Brain pericyte (primary cell): Measurements from ENCODE around the gene MYH11.

Source experiments
- DNase-seq: peaks from one replicate; pipeline ENCODE4 v3.0.0-alpha.2; 2012; ENCODE audit warnings: low read depth, low spot score

MYH11 gene

DNA sequence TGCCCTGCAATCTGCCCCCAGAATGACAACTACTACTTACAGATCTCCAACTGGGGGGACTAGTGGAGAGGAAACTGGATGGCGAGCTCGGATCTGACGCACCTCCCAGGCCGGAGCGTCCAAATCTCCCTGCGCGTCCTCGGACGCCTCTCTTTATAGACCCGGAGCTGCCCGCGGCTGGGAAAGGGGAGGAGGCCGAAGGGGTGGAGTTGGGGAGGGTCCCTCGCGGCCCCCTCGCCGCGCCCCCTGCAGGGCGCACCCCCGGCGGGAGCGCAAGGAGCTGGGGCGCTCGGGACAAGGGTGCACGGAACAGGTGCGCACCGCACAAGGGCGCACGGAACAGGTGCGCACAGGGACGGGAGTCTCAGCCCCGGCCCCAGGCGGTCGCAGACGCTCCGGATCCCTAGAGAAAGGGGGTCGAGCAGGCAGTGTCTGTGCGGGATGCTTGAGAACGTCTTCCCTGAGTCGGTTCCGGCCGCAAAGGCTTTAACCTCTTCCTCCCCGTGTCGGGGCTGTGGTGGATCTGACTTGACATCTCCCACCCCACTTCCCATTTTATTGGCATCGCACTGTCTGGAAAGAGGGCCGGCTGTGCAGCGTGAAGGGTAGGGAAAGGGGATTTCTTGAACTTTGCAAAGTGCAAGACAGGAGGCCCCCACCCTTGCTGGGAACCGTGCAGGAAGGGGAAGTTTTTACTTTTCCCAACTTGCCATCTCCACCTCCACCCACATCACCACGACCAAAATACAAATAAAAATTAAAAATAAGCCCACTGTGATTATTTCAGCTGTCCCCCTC, at the start of gene MYH11:
Gene MYH11, minus strand, starts transcription at position 128 of the 798 bp plus-strand sequence. CDS start 18,776 bp downstream, outside the sequence.
- no peak for DNase-seq

DNA sequence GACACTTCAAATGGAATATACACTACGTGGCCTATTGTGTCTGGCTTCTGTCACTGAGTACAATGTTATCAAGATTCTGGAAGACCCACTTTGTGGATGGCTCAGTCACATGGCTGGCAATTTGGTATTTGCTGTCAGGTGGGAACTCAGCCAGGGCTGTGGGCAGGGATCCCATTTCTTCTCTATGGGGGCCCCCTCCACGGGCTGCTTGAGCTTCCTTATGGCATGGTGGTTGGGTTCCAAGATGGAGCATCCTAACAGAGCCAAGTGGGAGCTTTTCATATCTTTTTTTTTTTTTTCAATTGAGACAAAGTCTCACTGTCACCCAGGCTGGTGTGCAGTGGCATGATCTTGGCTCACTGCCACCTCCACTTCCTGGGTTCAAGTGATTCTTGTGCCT, 49.6 kb upstream of the MYH11 start:
- DNase-seq = no peak

DNA sequence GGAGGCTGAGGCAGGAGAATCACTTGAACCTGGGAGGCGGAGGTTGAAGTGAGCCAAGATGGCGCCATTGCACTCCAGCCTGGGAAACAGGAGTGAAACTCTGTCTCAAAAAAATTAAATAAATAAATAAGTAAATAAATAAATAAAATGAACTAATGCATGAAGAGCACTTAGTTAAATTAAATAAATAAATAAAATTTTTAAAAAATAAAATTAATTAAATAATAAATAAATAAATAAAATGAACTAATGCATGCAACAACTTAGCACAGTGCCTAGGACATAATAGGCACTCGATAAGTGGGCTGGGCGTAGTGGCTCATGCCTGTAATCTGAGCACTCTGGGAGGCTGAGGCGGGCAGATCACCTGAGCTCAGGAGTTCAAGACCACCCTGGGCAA, 47.1 kb upstream of the MYH11 start:
- DNase-seq = no peak

DNA sequence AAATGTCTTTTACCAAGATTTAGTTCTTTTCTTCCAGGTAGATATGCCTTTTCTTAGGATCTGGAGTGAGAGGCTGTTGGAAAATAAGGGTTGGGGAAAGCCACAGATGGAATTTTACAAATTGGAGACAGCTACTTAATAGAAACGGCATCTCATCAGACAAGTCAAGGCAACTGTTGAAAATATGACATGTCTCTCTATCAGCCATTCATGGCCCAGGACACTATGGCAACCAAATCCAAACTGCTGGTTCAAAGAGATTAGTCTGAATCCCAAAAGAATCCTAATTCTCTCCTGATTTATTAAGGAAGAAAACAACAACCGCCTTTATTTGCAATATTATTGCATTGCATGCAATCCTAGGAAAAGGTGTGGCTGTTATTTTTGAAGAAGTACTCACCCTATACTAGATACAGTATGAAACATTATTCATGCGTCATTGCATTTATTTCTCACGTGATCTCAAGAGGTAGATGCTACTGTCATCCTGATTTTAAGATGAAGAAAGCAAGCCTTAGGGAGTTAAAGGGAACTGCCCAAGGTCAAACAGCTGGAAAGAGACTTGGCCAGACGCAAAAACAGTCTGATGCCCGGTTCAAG, 44.2 kb upstream of the MYH11 start:
- no peak for DNase-seq

DNA sequence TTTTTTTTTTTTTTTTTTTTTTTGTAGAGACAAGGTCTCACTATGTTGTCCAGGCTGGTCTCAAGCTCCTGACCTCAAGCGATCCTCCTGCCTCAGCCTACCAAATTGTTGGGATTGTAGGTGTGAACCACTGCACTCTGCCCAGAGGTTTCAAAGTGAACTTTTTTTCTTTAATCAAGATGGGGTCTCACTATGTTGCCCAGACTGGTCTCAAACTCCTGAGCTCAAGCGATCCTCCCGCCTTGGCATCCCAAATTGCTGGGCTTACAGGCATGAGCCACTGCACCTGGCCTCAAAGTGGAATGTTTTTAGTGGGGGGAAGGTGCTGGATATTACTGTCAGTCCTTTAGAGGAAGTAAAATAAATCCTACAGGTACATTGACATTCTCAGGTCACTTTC, 43.5 kb upstream of the MYH11 start:
- DNase-seq = no peak

DNA sequence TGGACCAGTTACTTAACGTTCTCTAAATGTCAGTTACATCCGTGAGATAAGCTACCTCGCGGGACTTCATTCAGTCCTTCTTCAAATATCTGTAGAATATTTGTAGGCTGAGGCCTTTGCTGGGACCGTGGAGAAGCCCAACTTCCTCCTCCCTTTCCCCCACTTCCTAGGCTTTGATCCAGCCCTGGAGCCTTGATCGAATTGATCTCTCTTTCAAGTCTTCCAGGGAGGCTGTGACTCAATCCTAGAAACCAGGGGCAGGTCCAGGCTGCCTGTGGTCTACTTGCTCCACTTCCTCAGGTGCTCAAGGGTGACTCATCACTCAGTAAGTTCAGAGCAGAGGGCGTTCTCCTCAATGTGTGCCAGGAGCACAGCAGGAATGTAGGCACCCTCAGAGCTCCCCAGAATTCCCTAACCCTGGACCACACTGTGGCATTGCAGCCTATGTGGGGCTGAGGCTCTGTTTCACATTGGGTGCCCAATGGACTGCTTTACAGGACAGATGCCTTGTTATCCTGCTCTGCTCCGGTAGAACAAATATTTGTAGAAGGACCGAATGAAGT, 42.8 kb upstream of the MYH11 start:
- no peak for DNase-seq

DNA sequence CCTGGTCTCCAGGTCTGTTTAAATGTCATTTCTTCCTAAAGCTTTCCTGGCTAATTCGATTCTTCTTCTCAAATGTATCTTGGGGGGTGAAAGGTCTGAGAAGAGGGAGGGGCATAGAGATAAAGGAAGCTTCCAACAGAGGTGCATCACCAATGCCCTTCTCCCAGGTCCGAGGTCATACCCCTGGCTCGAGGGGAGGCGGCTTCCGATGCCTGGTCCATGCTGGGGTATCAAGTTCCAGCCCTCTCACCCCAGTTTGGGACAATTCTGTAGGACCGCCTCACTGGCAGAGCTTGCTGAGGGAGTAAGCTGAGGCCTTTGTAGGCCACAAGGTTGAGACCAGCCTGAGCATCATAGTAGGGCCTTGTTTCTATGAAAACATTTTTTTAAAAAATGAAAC, 41.8 kb upstream of the MYH11 start:
- DNase-seq = no peak

DNA sequence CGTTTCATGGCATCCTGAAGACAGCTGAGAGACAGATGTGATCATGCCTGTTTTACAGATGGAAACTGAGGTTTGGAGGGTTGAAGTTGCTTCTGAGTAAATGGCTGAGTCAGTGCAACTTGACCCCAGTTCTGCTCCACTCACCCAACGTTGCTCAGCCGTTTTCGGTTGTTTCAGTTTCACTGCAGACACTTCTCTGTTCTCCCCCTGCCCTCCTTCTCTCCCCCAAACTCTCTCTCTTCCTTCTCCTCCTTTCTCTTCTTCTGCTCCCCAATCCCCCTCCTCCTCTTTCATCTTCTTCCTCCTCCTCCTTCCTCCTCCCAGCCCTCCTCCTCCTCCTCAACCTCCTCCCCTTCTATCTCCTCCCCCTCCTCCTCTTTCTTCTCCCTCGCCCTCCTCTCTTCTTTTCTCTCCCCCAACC, 41.0 kb upstream of the MYH11 start:
- no peak for DNase-seq

DNA sequence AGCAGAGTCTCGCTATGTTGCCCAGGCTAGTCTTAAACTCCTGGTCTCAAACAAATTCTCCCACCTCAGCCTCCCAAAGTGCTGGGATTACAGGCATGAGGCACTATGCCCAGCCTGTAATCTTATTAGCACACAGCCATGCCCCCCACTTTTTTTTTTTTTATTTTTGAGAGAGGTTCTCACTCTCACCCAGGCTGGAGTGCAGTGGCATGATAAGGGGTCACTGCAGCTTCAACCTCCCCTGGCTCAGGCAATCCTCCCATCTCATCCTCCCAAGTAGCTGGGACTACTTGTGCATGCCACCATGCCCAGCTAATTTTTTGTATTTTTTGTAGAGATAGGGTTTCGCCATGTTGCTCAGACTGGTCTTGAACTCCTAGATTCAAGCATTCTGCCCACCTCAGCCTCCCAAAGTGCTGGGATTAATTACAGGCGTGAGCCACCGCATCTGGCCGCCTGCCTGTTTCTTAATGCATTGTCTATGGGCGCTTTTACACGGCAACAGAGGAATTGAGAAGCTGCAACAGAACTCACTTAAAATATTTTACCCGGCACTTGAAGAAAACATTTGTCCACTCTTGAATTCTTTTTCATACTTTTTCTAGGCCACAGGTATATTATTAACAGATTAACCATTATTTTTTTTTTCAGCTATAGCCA, 40.4 kb upstream of the MYH11 start:
- DNase-seq = no peak

DNA sequence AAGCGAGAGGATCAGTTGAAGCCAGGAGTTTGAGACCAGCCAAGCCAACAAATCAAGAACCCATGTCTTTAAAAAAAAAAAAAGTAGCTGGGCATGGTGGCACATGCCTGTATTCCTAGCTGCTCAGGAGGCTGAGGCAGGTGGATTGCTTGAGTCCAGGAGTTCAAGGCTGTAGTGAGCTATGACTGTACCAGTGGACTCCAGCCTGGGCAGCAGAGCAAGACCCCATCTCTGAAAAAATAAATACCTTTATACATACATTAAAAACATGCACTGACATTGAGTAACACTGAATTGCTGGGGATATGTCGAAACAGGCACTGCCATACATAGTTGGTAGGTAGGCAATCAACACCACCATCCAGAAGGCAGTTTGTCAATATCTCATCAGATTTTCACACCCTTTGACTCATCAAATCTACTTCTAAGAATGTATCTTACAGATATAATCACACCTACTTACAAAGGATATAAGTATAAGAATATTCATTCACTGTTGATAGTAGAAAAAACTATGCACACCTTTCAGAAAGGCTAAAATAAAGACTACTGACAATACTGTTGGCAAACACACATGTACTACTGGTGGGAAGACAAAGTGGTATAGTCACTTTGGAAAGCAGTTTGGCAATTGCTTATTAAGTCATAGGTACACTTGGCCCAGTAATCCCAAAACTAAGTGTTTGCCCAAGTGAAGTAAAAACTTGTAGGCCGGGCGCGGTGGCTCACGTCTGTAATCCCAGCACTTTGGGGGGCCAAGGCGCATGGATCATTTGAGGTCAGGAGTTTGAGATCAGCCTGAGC, 37.9 kb upstream of the MYH11 start:
- no peak for DNase-seq

DNA sequence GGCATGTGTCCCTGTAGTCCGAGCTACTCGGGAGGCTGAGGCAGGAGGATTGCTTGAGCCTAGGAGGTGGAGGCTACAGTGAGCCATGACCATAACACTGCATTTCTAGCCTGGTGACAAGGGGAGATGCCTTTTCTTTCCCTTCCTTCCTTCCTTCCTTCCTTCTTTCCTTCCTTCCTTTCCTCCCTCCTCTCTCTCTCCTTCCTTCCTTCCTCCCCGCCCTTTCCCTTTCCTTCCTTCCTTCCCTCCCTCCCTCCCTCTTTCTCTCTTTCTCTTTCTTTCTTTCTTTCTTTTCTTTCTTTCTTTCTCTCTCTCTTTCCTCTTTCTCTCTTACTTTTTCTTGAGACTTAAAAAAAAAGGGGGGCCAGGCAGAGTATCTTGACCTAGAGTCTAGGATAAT, 34.7 kb upstream of the MYH11 start:
- no peak for DNase-seq

DNA sequence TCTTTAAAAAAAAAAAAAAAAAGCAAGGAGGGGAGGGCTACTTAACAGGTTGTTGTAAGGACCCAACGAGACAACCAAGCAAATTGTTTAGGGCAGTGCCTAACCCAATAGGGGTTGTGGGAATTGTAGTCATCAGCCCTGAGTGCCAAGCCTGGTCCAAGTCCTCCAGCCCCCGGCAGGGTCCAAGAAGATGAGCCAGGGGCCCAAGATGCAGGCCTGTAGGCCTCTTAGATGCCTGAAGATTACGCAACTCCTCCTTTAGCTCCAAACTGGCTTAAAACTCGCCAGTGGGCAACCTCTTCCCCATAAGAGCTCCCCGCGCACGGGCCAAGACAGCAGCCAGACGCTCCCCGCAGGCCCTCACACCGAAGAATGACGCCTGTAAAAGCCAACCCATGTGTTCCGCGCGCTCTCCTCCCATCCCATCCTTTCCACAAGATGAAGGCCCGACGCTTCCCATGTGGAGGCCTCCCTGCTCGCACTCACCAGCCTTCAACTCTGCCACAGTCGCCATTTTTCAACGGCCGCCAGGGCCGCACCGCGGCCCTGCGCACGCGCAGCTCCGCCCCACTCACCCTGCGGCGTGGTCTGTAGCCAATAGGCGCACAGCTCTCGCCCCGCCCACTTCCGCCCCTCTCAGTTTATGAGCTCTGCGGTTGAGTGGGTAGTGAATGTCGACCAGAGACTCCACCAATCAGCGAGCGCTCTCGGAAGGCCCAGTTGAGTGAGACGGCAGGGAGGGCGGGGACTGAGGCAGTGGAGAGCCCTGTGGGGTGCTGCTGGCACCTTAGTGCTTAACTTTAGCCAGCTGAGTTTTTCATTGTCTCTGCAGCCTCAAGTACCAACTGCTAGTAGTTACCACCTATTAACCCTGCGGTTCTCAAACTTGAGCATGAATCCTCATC, 31.5 kb upstream of the MYH11 start, which contains the start of gene CEP20:
Gene CEP20, minus strand, starts transcription at position 532 of the 905 bp plus-strand sequence. Its CDS starts 18 bp downstream, at position 514.
- peak; percentile 96 for DNase-seq

DNA sequence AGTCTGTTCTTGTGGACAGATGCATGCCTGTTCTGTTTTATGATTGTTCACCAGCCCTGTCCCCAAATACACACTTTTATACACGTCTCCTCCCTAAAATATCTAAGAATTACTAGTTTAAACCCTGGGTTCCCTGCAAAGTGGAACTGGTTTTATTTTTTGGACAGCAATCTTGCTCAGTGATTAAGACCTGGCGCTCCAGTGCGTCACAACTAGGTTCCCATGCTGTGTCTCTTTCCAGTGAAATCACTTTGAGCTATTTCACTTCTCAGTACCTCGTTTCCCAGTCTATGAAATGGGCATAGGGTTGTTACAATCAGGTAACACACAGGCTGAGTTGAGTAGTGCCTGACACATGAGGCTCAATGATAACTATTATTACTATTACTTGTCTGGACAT, 30.5 kb upstream of the MYH11 start:
- DNase-seq = no peak

DNA sequence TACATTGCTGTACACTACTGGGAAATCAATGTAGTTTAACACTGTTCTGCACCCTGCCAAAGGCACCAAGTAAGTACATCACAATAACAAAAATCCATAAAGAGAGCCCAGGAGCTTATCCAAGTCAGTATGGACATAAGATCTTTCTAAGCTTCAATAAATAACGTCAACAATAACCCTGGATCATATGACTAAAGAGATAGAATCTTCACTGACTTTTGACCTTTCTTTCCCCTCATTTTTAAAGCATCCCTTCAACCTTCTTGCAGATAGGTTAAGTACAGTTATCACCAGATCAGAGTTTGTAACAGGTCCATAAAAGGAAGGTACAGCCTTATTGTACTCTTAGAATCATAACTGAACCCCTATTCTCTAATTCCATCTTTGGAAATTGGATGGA, 29.2 kb upstream of the MYH11 start:
- DNase-seq = no peak

DNA sequence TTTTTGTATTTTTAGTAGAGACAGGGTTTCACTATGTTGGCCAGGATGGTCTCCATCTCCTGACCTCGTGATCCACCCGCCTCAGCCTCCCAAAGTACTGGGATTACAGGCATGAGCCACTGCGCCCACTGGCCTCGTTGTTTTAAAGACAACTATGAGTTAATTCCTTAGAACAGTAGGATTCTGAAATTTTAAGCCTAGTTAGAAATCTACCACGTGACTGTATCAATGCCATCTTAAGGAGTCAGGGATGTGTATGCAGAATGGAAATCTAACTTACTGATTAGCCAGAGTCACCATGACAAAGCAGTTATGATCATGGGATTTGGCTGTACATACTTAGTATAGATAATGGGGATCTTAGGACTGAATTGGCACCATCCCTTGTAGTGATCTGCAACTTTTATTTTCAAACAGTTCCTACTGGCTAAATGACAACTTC, 28.8 kb upstream of the MYH11 start:
- DNase-seq = no peak

DNA sequence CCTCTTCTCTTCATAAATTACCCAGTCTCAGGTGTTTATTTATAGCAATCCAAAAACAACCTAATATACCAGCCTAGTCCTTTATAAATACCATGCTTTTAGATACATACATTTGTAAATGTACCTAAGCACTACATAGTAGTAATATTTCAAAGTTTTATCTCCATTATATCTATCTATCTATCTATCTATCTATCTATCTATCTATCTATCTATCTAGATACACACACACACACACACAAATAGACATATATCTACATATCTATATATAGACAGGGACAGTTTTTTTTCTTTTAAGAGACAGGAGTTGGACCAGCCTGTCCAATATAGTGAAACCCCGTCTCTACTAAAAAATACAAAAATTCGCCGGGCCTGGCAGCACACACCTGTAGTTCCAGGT, 25.7 kb upstream of the MYH11 start:
- DNase-seq = no peak

DNA sequence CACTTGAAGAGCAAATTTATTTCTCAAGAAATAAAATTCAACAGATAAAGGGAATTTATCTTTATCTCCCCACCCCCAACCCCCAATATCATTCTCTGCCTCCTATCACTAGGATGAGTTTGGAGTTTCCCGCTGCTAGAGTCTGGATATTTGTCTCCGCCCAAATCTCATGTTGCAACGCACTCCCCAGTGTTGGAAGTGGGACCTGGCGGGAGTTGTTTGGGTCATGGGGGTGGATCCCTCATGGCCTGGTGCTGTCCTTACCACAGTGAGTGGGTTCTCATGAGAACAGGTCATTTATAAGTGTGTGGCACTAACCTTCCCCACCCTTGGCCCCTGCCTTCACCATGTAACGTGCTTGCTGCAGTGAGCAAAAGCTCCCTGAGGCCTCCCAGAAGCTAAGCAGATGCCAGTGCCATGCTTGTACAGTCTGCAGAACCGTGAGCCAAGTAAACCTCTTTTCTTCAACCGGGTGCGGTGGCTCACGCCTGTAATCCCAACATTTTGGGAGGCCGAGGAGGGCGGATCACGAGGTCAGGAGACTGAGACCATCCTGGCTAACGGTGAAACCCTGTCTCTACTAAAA, 25.1 kb upstream of the MYH11 start:
- no peak for DNase-seq

DNA sequence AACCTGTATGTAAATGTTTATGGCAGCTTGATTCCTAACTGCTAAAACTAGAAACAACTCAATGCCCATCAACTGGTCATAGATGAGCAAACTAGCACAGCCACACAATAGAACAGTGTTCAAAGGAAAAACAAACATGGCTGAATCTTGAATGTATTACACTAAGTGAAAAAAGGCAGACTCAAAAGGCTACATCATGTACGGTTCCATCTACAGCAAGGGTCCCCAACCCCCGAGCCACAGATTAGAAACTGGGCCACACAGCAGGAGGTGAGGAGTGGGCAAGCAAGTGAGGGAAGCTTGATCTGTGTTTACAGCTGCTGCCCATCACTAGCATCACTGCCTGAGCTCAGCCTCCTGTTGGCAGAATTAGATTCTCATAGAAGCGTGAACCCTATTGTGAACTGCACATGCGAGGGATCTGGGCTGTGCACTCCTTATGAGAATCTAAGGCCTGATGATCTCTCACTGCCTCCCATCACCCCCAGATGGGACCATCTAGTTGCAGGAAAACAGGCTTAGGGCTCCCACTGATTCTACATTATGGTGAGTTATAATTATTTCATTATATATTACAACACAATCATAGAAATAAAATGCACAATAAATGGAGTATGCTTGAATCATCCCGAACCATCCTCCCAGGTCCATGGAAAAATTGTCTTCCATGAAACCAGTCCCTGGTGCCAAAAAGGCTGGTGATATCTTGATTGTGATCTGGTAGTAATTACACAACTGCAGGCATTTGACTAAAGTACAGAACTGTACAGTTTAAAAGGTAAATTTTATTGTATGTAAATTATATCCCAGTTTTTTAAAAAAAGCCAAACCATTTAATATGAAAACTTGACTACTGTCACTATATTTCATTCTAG, 23.8 kb upstream of the MYH11 start:
- DNase-seq = peak; percentile 12

DNA sequence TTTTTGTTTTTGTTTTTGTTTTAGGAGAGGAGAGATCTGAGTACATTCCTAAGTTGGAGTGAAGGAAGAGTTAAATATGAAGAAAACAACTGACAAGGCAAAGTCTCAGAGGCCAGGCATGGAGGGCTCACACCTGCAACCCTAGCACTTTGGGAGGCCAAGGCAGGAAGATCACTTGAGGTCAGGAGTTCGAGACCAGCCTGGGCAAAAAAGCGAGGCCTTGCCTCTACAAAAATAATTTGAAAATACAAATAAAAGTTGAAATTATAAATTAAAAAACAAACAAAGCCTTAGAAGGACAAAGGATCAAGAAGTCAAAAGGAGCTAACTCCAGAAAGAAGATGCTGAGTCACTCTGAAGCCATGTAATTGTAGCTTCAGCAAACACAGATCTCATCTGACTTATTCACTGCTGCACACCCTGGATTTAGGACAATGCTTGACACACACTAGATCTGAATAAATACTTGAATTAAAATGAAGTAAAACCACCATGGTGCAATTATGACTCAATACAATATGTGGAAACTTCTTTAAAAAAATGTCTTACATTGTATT, 22.5 kb upstream of the MYH11 start:
- DNase-seq = peak; percentile 67
